Activated T-helper 9 cell treated with anti-CD3 and anti-CD28 coated beads, Interleukin-2, amount 50 U/mL, for 16 hours (primary cell): ENCODE measurements around the gene ITIH3.

Source experiments
- DNase-seq: peaks from one replicate; pipeline ENCODE4 v3.0.0-alpha.2; 2020; ENCODE audit warnings: low read depth

Gene ITIH3

GRCh38 chr3:52845157-52845556 is 50.6 kb downstream of the ITIH3 start:
- no peak for DNase-seq

DNA sequence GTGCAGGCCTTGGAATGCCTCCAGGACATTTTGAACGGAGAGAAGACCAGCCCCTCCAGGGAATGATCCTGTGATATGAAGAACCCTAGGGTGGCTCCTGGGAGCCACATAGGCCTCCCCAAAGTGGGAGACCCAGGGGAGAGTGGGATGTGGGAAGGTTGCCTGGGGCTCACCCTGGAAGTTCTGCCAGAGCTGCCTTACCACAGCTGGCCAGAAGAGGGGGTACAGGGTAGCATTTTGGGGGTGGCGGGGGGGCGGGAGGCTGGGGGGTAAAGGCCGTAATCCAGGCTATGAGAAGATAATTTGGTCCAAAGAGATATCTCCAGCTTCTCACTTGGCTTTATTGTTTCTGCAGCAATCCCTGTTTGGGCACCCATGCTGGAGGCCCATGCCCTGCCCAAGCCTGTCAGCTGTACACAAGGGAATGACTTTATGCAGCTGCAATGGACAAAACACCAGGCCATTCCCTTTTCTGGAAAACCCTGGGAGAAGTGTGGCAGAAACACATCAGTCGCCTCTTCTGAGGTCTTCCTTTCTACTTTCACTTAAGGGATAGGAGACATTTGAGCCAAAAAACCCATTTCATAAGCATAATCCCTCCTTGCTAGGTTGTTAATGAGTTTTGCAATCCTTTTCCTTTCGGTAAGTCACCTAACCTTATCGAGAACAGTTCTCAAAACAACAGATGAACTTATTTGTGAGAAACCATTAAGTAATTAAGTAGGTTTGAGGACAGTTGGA is 51.3 kb downstream of the ITIH3 start:
- no peak for DNase-seq

GRCh38 chr3:52846432-52846965 is 51.9 kb downstream of the ITIH3 start:
- DNase-seq = no peak

DNA sequence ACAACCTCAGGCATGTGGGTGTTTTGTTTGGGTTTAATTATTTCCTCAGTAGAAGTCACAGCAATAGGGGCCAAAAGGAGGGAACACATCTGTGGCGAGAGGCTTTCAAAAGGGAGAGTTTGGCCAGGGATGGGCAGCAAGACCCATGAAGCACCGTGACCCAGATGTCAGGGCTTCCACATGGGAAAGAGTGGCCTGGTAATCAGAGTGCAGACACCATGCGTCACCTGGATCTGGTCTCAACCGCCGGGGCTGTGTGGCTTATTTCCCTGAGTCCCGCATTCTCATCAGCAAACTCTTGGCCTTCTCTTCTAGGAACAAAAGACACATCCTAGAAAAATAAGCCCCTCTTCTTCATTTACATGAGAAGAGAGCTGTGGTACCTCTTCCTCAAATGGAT is 52.6 kb downstream of the ITIH3 start:
- DNase-seq = no peak

DNA sequence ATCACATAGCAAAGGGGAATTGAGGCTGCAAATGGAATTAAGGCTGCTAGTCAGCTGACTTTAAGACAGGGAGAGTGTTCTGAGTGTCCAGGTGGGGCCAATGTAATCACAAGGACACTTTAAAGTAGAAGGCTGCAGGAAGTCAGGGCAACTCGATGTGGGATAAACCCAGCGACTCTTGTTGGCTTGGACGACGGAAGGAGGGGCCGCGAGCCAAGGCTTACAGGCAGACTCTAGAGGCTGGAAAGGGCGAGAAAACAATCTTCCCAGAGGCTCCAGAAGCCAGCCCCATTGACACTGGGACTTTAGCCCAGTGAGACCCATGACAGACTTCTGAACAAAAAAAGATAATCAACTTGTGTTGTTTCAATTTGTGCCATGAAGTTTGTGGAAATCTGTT is 53.1 kb downstream of the ITIH3 start:
- DNase-seq = no peak

DNA sequence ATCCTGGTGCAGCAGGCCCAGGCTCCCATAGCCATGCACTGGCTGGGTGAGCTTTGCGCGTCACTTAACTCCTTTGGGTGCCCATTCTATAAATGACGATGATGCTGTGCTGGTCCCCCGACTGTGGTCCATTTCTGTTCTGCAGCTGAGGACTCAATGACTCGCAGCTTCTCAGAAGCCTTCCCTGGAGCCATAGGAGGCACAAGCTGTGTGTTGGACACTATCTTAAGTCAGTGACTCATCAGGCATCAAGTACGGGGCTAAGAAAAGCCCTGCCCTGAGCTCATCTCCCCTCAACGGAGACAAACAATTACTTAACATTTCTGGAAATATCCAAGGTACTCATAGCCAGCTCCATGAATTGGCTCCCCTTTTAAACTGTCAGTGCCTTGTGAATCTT is 54.0 kb downstream of the ITIH3 start:
- DNase-seq = no peak

DNA sequence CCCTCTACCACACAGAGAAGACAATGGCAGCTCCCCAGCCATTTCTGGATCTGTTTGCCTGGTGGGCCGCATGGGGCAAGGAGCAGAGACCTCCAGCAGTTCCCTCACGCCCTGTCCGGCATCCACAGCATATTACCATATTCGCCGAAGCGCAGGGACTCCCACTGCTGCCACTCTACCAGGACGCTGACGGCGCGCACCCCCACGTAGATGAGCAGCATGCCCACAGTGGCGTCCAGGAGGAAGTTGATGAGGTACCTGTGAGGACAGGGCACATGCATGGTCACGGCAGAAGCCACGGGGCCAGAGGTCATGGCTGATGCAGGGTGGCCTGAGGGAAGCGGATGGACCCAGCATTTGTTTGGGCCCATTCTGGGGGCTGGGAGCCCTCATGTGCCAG is 55.1 kb downstream of the ITIH3 start:
- DNase-seq = no peak

GRCh38 chr3:52851348-52851747 is 56.8 kb downstream of the ITIH3 start:
- no peak for DNase-seq

DNA sequence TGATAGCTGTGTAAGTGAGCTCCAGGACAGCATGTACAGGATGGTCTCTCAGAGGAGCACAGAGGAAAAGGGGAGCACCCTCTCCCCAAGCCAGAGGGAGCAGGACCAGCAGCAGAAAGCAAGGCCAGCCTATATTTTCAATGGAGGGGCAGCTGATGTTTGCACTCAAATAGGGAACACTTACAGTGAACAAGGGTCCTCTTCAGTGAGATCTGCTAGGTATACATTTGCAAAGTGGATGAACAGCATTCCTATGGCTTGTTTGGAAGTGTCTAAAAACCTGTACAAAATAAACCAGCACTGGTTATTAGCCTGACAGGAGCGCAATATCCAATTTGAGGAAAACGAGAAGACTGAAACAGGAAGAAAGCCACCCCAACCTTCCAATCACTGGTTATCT is 57.8 kb downstream of the ITIH3 start:
- DNase-seq = no peak

- DNase-seq = no peak
Measured at GRCh38 chr3:52854013-52854412, 59.4 kb downstream of the ITIH3 start.

- no peak for DNase-seq
Measured at GRCh38 chr3:52856666-52857065, 62.1 kb downstream of the ITIH3 start.

- no peak for DNase-seq
Measured at GRCh38 chr3:52857133-52857532, 62.5 kb downstream of the ITIH3 start.

- DNase-seq = no peak
Measured at GRCh38 chr3:52857864-52858263, 63.3 kb downstream of the ITIH3 start.
